ENCODE measurements around the gene UCN. TPM values are rescaled to one million over a fixed set of nuclear protein-coding genes. Genes with fewer than 3 reads are reported as not detected.
A peak's percentile ranks its signal among the peaks of the same experiment; 100 is the strongest.
"Not testable (repeated sequence)": the region's sequence is repeated elsewhere in the genome, so short reads cannot be mapped to it uniquely, and the experiment has no call there.

The UCN gene
- polyA plus RNA-seq, 3 donors: 0.62 to 1.6 (median 1.0) TPM

DNA sequence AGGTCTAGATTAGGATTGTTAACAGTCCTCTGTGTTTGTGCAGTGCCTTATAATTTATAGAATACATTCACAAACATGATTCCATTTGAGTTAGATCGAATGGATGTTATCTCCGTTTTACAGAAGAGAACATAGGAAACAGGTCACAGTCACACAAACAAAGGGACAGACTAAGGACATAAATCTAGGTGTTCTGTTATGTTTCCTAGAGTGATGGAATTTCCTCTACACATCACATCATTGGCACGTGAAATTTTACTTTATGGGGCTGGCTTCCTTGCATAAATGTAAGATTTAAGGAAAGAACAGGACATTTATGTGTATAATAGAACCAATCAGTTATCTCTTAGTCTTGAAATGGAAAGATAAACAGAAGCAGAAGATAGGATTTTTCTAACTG is 19.6 kb downstream of the UCN start:
- no peak for DNase-seq

DNA sequence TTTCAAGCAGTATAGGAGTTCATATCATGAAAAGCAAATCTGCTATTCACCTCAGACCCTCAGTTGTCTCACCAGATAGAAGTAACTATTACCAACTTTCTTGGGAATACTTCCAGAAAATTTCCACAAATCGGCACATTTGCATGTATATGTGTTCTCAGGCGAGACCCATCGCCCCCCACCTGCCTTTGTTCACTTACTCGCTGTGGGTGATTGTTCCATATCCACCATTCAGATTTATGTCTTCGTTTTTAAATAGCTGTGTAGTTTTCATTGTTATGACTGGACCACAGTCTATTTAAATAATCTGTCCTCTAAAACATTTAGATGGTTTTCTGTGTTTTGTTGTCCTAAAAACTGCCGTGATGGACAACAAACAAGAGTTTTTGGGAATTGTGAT is 22.8 kb downstream of the UCN start:
- DNase-seq: no peak

DNA sequence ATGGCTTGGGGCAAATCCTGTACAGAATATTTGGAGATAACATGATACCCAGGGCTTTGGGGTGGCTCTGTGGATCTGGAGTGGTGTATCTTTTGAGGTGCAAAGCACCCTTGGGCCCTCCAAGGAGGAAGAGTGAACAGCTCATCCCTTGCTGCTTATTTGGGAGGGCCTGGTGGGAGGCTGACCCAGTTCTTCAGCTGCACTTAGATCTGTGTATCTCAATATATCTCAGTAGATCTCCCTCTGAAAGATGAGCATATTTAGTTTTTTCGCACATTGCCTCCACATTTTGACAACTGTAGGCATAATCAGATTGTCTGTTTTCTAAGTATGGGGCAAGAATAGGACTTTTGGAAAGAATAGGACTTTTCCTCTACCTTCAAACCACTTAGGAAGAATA is 23.2 kb downstream of the UCN start:
- DNase-seq: no peak

DNA sequence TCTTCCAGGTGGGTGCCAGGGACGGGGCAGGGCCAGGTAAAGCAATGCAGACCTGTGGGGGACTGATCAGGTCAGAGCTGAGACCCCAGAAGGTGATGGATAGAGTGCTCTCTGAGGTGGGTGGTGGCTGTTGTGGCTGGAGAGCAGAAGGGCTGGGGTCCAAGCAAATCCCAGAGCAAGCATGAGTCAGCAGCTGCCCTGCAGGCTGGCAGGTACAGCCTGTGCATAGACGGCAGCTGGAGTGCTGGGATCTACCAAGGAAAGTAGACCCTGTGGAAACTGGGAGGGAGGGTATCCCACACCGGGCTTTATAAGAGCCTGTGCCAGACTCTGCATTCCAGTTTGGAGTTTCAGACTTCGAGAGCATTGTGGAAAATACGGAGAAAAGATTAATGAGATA is 25.4 kb downstream of the UCN start:
- no peak for DNase-seq

DNA sequence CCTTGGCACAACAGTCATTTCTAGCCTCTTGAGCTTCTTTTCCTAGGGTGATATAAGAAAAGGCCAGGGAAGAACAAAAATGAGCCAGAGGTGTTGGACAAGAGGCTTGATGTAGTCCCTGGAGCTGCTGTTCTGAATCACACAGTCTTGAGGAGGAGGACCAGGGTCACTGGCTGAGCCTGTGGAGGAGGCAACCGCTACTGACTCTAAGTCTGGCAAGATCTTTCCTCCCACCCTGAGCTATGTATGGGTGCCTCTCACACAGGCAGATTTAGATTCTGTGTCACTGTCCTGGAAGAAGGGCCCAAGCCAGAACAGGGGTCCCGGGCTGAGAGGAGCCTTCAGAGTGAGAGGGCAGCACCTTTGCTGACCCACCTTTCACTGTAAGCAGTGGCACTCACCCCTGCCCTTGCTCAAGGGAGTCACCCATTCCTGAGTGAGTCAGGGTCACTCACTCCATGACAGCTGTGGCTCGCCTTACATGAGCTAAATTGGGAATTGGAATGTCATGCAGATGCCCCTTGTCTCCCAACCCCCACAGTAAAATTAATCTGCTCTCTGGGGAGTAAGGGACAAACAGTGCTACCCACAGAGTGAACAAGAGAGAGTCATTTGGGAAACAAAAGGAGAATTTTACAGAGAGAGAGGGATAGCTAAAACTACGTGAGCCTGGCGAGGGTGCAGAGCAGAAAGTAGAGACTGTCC is 26.2 kb downstream of the UCN start, which contains the start of gene TRIM54:
TSS of gene TRIM54 (plus strand) at position 575 of the 705 bp plus-strand sequence. CDS start 303 bp downstream, outside the sequence.
- no peak for DNase-seq

DNA sequence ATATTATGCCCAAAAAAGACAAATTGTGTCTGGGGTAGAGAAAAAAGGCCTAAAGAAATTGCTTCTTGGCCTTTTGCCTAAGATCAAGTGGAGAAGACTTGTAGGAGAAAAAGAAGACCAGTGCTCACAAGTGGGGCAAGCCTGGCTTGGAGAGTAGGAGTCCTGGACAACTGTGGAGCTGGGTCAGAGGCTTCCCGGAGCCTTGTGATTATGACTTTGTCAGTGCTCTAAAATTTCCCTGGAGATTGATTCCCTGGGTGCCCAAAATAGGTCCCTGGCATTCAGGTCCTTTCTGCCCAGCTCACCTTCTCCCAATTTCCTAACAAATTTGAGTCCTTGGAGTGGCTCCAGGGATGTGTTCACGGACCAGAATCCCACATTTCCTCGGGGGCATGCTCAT is 26.8 kb downstream of the UCN start:
- DNase-seq: no peak

DNA sequence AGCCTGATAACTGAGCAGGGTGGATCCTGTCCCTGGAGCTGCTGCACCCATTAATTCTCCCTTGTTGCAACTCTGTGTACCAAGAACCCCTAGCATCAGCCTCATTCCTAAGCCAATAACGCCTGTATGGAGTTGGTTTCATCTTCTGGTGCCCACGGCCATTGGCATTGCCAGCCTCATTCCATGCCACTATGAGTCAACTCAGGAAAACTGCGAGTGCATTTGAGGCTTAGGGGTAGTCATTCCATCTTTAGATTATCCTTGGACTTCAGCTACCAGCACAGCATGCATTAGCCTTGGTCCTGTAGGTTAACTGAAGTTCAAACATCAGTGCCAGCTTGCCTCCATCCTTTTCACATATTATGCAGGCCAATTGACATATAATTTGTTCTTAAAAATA is 27.4 kb downstream of the UCN start:
- no peak for DNase-seq

DNA sequence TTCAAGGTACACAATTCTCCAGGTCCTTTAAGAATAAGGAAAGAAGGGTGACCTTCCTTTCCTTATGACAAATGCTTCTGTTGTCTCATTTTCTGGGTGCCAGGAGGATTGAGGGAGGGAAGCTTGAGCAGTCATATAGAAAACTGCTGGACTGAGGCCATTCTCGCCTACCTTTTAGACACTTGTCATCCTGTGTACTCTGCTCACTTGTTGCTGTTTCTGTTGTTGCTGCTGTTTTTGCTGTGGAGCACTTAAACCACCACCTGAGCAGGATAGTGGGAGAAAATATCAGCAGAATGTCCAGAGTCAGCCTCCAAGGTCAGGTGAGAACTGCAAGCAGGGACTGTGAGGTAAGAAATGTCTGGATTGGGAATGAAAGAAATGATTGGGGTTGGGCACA is 30.2 kb downstream of the UCN start:
- DNase-seq: no peak

DNA sequence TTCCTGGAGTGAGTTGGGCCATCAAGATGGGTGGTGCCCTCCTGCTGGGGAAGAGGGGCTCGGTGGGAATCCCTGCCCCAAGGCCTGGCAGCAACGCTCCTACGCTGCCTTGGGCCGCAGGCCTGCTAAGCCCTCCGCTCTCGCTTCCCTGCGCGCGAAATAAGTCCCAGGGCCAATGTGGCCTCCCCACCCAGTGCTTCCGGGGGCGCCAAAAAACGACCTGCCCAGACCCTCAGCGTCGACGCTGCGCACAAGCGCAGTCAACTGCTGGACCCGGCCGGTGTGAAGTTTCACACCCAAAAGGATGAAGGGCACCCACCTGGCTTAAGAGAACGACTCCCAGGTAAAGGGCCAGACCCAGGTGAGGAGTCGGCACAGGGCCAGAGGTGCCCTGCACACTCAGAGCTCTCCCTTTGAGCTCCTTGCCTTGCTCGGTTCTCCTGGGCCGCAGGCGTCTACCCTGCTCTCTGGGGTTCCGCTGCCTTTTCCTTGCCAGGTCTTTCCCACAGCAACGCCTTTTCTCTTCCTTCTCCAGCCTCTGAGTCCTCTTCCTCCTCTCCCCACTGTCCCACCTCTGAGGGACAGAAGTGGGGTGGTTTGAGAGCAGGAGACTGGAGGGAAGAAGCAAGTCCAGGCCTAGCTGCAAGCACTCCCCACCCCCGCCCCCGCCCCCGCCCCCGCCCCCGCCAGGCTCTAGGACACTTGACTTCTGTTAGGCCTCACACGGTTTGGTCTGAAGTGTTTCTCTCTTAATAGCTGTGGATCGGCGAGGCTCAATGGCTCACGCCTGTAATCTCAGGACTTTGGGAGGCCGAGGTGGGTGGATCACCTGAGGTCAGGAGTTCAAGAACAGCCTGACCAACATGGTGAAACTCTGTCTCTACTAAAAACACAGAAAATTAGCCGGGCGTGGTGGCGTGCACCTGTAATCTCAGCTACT is 32.8 kb downstream of the UCN start, which contains the start of gene DNAJC5G:
TSS of gene DNAJC5G (plus strand) at position 223 of the 940 bp plus-strand sequence. CDS start 1,296 bp downstream, outside the sequence.
- no peak for DNase-seq

DNA sequence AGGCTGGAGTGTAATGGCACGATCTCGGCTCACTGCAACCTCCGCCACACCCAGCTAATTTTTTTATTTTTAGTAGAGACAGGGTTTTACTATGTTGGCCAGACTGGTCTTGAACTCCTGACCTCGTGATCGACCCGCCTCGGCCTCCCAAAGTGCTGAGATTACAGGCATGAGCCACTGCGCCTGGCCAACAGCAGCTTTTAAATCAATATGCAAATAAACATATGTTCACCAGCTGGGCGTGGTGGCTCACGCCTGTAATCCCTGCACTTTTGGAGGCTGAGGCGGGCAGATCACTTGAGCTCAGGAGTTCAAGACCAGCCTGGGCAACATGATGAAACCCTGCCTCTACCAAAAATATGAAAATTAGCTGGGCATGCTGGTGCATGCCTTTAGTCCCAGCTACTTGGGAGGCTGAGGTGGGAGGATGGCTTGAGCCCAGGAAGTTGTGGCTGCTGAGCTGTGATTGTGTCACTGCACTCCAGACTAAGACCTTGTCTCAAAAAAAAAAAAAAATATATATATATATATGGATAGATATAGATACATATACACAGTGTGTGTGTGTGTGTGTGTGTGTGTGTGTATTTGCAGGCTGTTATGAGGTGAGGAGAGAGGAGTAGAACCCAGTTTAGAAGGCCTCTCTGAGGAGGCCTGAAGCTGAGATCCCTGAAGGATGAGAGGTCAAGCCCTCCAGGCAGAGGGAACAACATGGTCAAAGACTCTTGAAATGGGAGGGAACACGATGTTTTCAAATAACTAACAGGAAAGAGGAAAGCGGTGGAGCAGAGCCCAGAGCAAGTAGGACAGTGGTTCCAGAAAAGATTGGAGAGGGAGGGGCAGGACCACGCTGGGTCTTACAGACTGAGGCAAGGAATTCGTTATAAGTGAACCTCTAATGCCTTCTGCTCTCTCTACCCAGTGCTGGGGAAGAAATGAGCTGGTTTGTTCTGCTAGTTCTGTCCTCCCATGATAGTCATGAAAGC is 35.4 kb downstream of the UCN start:
- DNase-seq: not testable (repeated sequence)

DNA sequence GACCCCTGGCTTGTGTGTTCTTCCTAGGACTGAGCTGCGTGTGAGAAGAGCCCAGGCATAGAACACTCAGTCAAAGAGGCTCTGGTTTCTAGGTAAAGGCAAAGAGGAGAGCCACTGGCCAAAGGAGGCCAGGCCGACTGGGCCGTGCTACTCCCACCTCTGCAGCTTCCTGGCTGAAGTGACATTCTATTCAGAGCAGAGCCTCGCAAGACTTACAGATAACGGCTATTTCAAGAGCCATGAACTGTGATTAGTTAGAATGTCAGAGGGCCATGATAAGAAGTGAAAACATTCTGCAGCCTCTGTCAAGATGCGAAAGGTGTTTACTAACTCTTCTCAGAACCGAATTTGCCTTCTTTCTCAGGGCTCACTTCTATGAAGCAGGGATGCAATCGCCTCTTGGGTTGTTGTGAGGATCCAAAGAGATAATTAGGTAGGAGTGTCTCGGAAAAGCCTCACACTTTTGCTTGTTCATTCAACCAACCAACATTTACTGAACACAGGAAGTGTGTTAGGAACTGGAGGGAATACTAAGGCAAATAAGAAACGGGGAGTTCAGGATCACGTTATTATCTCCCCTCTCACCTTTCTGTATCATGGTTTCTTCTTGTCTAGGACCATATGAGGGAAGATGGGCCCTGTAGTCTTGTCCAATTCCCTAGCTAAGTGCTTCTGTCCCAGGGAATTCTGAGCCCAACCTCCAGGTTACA is 36.5 kb downstream of the UCN start:
- DNase-seq: no peak

DNA sequence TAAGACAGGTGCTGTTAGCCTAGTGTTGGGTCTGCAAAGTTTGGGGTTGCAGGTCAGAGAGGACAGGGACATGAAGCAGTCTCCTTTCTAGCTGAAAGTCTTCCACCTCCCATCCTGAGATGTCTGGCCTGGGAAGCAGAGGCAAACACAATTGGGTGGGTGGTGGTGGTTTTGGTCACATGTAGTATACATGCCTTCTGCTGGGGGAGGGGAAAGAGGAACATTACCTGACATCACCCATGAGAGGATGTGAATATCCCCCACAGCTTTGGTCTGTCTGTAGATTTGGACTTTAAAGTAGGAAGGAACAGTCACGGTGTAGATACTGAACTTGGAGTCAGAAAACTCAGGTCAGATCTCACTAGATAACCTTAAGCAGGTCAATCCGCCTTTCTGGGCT is 37.6 kb downstream of the UCN start:
- DNase-seq: no peak

DNA sequence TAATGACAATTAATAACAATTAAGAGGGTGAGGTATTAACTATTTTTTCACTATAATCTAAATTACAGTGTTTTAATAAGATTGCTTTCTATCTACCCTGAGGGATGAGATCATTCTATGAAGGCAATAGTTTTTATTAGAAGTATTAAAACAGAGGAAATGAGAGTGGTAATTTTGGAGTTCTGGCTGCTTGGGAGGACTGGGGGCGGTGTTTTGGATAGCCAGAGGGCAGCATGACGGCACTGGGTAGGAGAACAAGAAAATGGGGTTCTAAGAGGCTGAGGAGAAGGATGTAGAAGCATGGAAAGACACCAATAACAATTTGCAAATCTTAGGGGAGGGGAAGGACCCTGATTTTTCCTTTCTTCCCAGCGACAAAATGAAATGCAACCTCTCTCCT is 38.1 kb downstream of the UCN start:
- DNase-seq: no peak

DNA sequence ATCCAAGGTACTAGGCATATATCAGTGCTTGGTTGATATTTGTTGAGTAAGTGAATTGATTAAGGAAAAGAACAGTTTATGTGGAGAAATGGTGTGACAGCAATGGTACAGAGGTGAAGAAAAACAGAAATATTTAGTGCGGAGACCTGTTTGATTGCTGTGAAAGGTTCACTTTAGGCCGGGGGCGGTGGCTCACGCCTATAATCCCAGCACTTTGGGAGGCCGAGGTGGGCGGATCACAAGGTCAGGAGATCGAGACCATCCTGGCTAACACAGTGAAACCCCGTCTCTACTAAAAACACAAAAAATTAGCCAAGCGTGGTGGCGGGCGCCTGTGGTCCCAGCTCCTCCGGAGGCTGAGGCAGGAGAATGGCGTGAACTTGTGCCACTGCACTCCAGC is 39.9 kb downstream of the UCN start:
- DNase-seq: not testable (repeated sequence)

DNA sequence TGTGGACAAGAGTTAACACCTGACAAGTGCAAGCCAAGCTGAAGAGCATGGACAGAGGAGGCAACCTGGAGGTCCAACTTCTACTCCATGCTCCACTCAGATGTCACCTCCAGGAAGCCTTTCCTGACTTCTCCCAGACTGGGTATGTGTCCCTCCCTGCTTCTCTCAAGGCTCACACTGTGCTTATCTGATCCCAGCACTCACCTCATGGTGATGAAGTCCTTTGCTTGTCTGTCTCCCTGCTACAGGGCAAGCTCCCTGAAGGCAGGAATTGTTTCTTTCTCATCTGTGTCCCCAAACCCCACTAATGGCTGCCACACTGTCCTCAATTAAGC is 42.7 kb downstream of the UCN start:
- no peak for DNase-seq

DNA sequence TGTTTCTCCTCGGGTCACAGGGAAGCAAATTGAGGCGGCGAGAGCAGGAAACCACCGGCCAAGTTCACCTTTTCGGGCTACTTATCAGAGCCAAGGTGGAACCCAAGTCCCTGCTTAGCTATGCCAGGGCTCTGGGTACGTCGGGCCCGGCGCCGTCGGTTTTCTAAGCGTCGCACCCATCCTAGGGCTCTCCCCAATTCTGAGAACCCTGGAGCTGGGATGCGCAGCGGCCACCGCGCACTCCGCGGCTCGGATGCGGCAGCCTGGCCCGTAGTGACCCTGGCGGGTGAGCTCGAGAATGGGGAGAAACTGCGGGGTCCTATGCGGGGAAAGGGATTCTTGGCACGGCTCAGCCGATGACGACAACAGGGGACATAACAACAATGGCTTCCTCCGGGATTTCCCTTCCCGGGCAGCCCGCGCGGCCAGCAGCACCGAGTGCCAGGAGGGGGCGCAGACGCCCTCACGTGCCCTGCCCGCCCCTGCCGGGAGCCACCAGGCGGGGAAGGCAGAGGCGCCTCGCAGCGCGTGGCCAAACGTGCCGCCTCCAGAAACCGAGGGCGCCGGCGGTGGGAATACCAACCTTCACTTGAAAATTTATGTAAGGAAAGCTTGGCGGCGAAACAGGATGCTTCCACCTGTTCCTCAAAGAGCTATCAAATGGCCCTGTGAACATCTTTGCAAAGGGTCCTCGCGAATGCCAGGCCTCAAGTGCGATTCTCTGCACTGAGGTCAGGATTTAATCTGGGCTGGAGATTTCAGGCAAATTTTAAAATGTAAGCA is 43.3 kb downstream of the UCN start:
- peak; percentile 79 for DNase-seq

DNA sequence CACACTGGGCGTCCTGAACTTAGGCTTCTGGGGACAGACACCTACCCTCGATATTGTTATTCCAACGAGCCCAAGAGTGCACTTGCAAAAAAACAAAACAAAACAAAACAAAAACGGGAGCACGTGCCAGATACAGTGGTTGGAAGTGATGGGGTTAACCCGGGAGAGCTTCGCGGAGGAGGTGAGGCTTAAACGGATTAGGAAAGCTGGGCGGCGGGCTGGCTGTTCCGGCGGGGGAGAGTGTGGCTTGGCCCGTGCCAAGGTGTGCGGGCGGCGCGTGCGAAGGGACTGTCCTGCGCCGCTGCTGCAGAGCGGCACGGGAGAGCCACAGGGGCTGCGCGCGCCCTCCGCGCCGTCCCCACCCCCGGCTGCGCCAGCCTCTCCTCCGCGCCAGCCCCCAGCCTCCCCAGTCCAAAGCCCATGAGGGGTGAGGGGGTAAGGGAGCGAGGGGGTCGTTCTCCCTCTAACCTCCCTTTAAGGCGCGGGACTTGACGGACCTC is 43.9 kb downstream of the UCN start:
- DNase-seq: no peak

DNA sequence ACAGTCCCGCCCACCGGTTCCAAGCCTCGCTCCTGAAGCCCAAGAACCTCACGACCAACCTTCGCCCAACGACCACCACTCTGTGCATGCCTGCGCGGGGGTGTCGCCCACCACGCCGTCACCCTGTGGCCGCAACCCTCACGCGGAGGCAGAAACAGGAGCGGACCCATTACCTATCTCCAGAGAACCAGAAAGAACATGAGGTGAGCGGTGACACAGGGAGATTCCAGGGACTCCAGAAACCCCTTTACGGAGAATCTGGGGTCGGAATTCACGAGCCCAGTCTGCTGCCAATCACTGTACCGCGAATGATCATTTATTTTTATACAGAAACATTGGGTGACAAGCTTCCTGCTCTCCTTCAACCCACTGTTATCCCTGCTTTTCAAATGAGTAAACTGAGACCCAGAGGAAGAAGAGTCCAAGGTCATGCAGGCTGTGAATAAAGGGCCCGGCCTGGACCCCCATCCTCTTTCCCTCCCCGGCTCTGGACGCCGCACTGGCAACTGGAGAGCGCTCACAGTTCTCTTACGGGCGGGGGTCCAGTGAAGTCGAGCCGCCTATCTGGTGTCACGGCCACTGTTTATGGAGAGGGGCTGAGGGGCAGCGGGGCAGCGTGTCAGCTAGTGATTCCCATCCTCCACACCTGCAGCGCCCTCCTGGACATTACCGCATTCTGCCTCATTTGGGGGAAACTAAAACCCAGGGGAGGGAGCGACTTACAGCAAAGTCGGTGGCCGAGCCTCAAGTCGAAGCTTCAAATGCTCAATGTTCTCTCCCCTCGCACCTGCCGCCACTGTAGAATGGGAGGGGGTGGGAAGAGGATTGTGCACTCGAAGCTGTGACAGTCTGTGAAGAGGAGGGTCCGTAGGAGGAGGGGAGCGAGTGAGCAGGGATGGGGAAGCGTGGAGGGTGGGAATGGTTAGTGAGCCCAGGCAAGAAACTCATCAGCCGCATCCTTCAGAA is 44.7 kb downstream of the UCN start:
- DNase-seq: no peak
